MM.1S (cell line): Measurements from ENCODE around the gene TCF7L2.

Experiments used
- DNase-seq: peaks from one replicate; pipeline ENCODE4 v3.0.0-alpha.2; 2015
- H2AFZ ChIP-seq: fragments of 300-600 bp; sonication (generic); 2 replicates; pipeline ENCODE4 v1.6.0; 2016; ENCODE audit warnings: antibody characterized with exemption, low read length
- H3F3A ChIP-seq: fragments of 300-600 bp; sonication (generic); 2 replicates; pipeline ENCODE4 v1.6.1; 2016; ENCODE audit warnings: mild to moderate bottlenecking, antibody characterized with exemption, low read length, moderate library complexity, mixed read lengths; ENCODE audit not compliant: insufficient read depth
- H3K27ac ChIP-seq: fragments of 300-600 bp; sonication (generic); 2 replicates; pipeline ENCODE4 v1.5.1; 2016; ENCODE audit warnings: mild to moderate bottlenecking, low read length
- H3K27me3 ChIP-seq: fragments of 300-600 bp; sonication (generic); replicated peaks from 2 replicates; pipeline ENCODE4 v1.6.0; 2016; ENCODE audit warnings: low read length; ENCODE audit not compliant: insufficient read depth
- H3K36me3 ChIP-seq: fragments of 300-600 bp; sonication (generic); replicated peaks from 2 replicates; pipeline ENCODE4 v1.6.1; 2016; ENCODE audit warnings: mild to moderate bottlenecking, low read length, mixed read lengths; ENCODE audit not compliant: insufficient read depth
- H3K4me1 ChIP-seq: fragments of 300-600 bp; sonication (generic); 2 replicates; pipeline ENCODE4 v1.6.1; 2016; ENCODE audit warnings: low read length, mixed read lengths
- H3K4me2 ChIP-seq: fragments of 300-600 bp; sonication (generic); 2 replicates; pipeline ENCODE4 v1.6.0; 2016; ENCODE audit warnings: low read depth, low read length
- H3K4me3 ChIP-seq: fragments of 300-600 bp; sonication (generic); 2 replicates; pipeline ENCODE4 v1.5.1; 2016; ENCODE audit warnings: low read length, mixed read lengths
- H3K79me2 ChIP-seq: fragments of 300-600 bp; sonication (generic); 2 replicates; pipeline ENCODE4 v1.6.1; 2016; ENCODE audit warnings: mixed run types, low read length, mixed read lengths
- H3K9ac ChIP-seq: fragments of 300-600 bp; sonication (generic); 2 replicates; pipeline ENCODE4 v1.6.1; 2016; ENCODE audit warnings: low read length, mixed read lengths
- H3K9me2 ChIP-seq: fragments of 300-600 bp; sonication (generic); replicated peaks from 2 replicates; pipeline ENCODE4 v1.6.1; 2016; ENCODE audit warnings: mild to moderate bottlenecking, low read length, mixed read lengths; ENCODE audit not compliant: insufficient read depth
- H3K9me3 ChIP-seq: fragments of 300-600 bp; sonication (generic); replicated peaks from 2 replicates; pipeline ENCODE4 v1.6.1; 2016; ENCODE audit warnings: mild to moderate bottlenecking, low read length, mixed read lengths; ENCODE audit not compliant: insufficient read depth
- H4K20me1 ChIP-seq: fragments of 300-600 bp; sonication (generic); 2 replicates; pipeline ENCODE4 v1.6.1; 2016; ENCODE audit warnings: mild to moderate bottlenecking, low read length, moderate library complexity, mixed read lengths; ENCODE audit not compliant: insufficient read depth
- EZH2 ChIP-seq: fragments of 300-600 bp; sonication (generic); optimal IDR thresholded peaks from 2 replicates; pipeline ENCODE3; 2017; ENCODE audit warnings: low read depth, mild to moderate bottlenecking, antibody characterized with exemption, low read length, mixed read lengths
- EZH2phosphoT487 ChIP-seq: fragments of 300-600 bp; sonication (generic); IDR thresholded peaks from 2 replicates; pipeline ENCODE4 v1.6.1; 2018; ENCODE audit warnings: antibody characterized with exemption, low read length
- TF ChIP-seq, protein P1 (sequence below): fragments of 300-600 bp; sonication (generic); IDR thresholded peaks from 2 replicates; pipeline ENCODE4 v1.5.1; 2016; ENCODE audit warnings: antibody characterized with exemption, low read length, mixed read lengths

The TCF7L2 gene

GRCh38 chr10:113037218-113037617, 87.2 kb downstream of the TCF7L2 start:
- H3K4me2 ChIP-seq, result no peak overlapping the region
- no peaks in the 10 kb centered on the region for H3K9me3 ChIP-seq
- no peaks in the 10 kb centered on the region for H3K27me3 ChIP-seq
- no peak for TF ChIP-seq EZH2phosphoT487
- TF ChIP-seq EZH2, result no peak
- TF ChIP-seq, protein P1, sequence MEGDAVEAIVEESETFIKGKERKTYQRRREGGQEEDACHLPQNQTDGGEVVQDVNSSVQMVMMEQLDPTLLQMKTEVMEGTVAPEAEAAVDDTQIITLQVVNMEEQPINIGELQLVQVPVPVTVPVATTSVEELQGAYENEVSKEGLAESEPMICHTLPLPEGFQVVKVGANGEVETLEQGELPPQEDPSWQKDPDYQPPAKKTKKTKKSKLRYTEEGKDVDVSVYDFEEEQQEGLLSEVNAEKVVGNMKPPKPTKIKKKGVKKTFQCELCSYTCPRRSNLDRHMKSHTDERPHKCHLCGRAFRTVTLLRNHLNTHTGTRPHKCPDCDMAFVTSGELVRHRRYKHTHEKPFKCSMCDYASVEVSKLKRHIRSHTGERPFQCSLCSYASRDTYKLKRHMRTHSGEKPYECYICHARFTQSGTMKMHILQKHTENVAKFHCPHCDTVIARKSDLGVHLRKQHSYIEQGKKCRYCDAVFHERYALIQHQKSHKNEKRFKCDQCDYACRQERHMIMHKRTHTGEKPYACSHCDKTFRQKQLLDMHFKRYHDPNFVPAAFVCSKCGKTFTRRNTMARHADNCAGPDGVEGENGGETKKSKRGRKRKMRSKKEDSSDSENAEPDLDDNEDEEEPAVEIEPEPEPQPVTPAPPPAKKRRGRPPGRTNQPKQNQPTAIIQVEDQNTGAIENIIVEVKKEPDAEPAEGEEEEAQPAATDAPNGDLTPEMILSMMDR, result no peak
- no peaks in the 10 kb centered on the region for H3F3A ChIP-seq
- H3K4me1 ChIP-seq, result no peaks in the 10 kb centered on the region
- H3K36me3 ChIP-seq, result no peaks in the 10 kb centered on the region
- no peaks in the 10 kb centered on the region for H3K9me2 ChIP-seq
- H3K4me3 ChIP-seq, result no peak overlapping the region
- no peak overlapping the region for H2AFZ ChIP-seq
- H3K9ac ChIP-seq, result no peak overlapping the region
- H4K20me1 ChIP-seq, result no peaks in the 10 kb centered on the region
- no peaks in the 10 kb centered on the region for H3K79me2 ChIP-seq
- DNase-seq, result no peak
- H3K27ac ChIP-seq, result no peak overlapping the region

GRCh38 chr10:113038183-113038582, 88.1 kb downstream of the TCF7L2 start:
- no peak for DNase-seq
- H3K4me3 ChIP-seq, result no peak overlapping the region
- no peak overlapping the region for H3K9ac ChIP-seq
- no peaks in the 10 kb centered on the region for H3K36me3 ChIP-seq
- no peak for TF ChIP-seq EZH2phosphoT487
- TF ChIP-seq EZH2, result no peak
- no peaks in the 10 kb centered on the region for H3K9me3 ChIP-seq
- no peaks in the 10 kb centered on the region for H3K9me2 ChIP-seq
- no peak overlapping the region for H2AFZ ChIP-seq
- no peaks in the 10 kb centered on the region for H3K79me2 ChIP-seq
- H3K27ac ChIP-seq, result no peak overlapping the region
- H3K27me3 ChIP-seq, result no peaks in the 10 kb centered on the region
- H3K4me2 ChIP-seq, result no peak overlapping the region
- H3K4me1 ChIP-seq, result no peaks in the 10 kb centered on the region
- H3F3A ChIP-seq, result no peaks in the 10 kb centered on the region
- H4K20me1 ChIP-seq, result no peaks in the 10 kb centered on the region

DNA sequence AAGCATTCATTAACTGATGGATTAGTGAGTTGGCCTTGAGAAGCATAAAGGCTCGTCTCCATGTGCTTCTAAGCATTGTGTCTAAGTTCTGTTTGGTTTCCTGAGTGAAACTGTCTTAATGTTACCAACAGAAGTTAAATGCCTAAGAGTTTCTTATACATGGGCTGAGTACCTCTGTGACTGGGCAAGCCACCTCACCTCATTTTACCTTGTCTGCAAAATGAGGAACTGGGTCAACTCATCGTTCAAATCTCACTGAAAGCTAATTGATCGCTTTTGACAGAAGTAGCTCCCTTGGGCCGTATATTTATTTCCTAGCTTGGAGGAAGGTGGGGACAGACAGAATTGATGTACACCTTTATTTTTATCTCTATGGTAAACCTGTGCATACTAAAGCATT, 88.9 kb downstream of the TCF7L2 start:
- Histone ChIP-seq H3F3A (no peaks in the 10 kb centered on the region), H3K4me2 (no peak overlapping the region), H3K27ac (no peak overlapping the region), H3K4me3 (no peak overlapping the region), H3K9me3 (no peaks in the 10 kb centered on the region), H3K9ac (no peak overlapping the region), H2AFZ (no peak overlapping the region), H3K27me3 (no peaks in the 10 kb centered on the region), H3K4me1 (no peaks in the 10 kb centered on the region), H3K36me3 (no peaks in the 10 kb centered on the region), H4K20me1 (no peaks in the 10 kb centered on the region), H3K9me2 (no peaks in the 10 kb centered on the region), H3K79me2 (no peaks in the 10 kb centered on the region)
- TF ChIP-seq EZH2phosphoT487 (no peak), EZH2 (no peak)
- TF ChIP-seq, protein P1, result no peak
- no peak for DNase-seq

- H3K36me3 ChIP-seq, result no peaks in the 10 kb centered on the region
- no peak overlapping the region for H3K4me3 ChIP-seq
- H3K9me3 ChIP-seq, result no peaks in the 10 kb centered on the region
- no peak overlapping the region for H2AFZ ChIP-seq
- TF ChIP-seq EZH2phosphoT487 (no peak), EZH2 (no peak)
- TF ChIP-seq, protein P1, result no peak
- H4K20me1 ChIP-seq, result no peaks in the 10 kb centered on the region
- H3K9ac ChIP-seq, result no peak overlapping the region
- no peaks in the 10 kb centered on the region for H3K4me1 ChIP-seq
- no peak overlapping the region for H3K4me2 ChIP-seq
- no peaks in the 10 kb centered on the region for H3K9me2 ChIP-seq
- H3K27ac ChIP-seq, result no peak overlapping the region
- no peak for DNase-seq
- no peaks in the 10 kb centered on the region for H3K27me3 ChIP-seq
- no peaks in the 10 kb centered on the region for H3K79me2 ChIP-seq
- no peaks in the 10 kb centered on the region for H3F3A ChIP-seq
These were observed 91.3 kb downstream of the TCF7L2 start for GRCh38 chr10:113041324-113041723.
